HepG2 (cell line): Measurements from ENCODE around the gene DHRS13. TPM values are rescaled to one million over a fixed set of nuclear protein-coding genes. Genes with fewer than 3 reads are reported as not detected.

Source experiments
- AKAP8 ChIP-seq: sonication (generic); formaldehyde crosslinking; IDR thresholded peaks from 2 replicates; pipeline ENCODE4 v1.5.1; 2020; ENCODE audit warnings: mild to moderate bottlenecking, missing genetic modification reagents
- ATF1 ChIP-seq: IDR thresholded peaks from 2 replicates; pipeline ENCODE4 v1.6.1; 2016; ENCODE audit warnings: mild to moderate bottlenecking, control low read depth
- CSRNP2 ChIP-seq: sonication (generic); formaldehyde crosslinking; conservative IDR thresholded peaks from 2 replicates; pipeline ENCODE4 v1.8.0; 2022; ENCODE audit warnings: low read depth, missing genetic modification reagents
- E2F1 ChIP-seq: sonication (generic); formaldehyde crosslinking; IDR thresholded peaks from 2 replicates; pipeline ENCODE4 v1.5.0; 2020; ENCODE audit warnings: missing genetic modification reagents
- HDAC1 ChIP-seq: sonication (generic); formaldehyde crosslinking; IDR thresholded peaks from 2 replicates; pipeline ENCODE4 v1.5.1; 2020; ENCODE audit warnings: mild to moderate bottlenecking, missing genetic modification reagents
- ISL2 ChIP-seq: sonication (generic); formaldehyde crosslinking; IDR thresholded peaks from 2 replicates; pipeline ENCODE4 v1.5.0; 2020; ENCODE audit warnings: missing genetic modification reagents
- JUND ChIP-seq: sonication (generic); formaldehyde crosslinking; IDR thresholded peaks from 2 replicates; pipeline ENCODE4 v1.8.0; 2022; ENCODE audit warnings: mild to moderate bottlenecking, missing genetic modification reagents
- PATZ1 ChIP-seq: sonication (generic); formaldehyde crosslinking; IDR thresholded peaks from 2 replicates; pipeline ENCODE4 v1.4.0; 2020; ENCODE audit warnings: missing genetic modification reagents
- RFXAP ChIP-seq: sonication (generic); formaldehyde crosslinking; IDR thresholded peaks from 2 replicates; pipeline ENCODE4 v1.4.0; 2020; ENCODE audit warnings: missing genetic modification reagents, borderline replicate concordance
- SMARCC2 ChIP-seq: fragments of 450-650 bp; IDR thresholded peaks from 2 replicates; pipeline ENCODE4 v1.6.1; 2017; ENCODE audit warnings: antibody characterized with exemption, mild to moderate bottlenecking
- SNAI1 ChIP-seq: sonication (generic); formaldehyde crosslinking; IDR thresholded peaks from 2 replicates; pipeline ENCODE4 v1.5.0; 2020; ENCODE audit warnings: mild to moderate bottlenecking, missing genetic modification reagents, borderline replicate concordance
- THRA ChIP-seq: sonication (generic); formaldehyde crosslinking; IDR thresholded peaks from 2 replicates; pipeline ENCODE4 v1.4.0; 2020; ENCODE audit warnings: missing genetic modification reagents, borderline replicate concordance
- ZBTB26 ChIP-seq: IDR thresholded peaks from 2 replicates; pipeline ENCODE4 v1.6.1; 2016; ENCODE audit warnings: missing compliant biosample characterization, missing genetic modification reagents, borderline replicate concordance
- ZKSCAN8 ChIP-seq: IDR thresholded peaks from 2 replicates; pipeline ENCODE4 v1.6.1; 2016; ENCODE audit warnings: borderline replicate concordance, missing genetic modification reagents, missing compliant biosample characterization
- ZNF138 ChIP-seq: sonication (generic); formaldehyde crosslinking; IDR thresholded peaks from 2 replicates; pipeline ENCODE4 v1.5.0; 2020; ENCODE audit warnings: mild to moderate bottlenecking, low read depth, missing genetic modification reagents
- ZNF20 ChIP-seq: sonication (generic); formaldehyde crosslinking; IDR thresholded peaks from 2 replicates; pipeline ENCODE4 v1.4.0; 2020; ENCODE audit warnings: mild to moderate bottlenecking, moderate library complexity, missing genetic modification reagents
- ZNF546 ChIP-seq: sonication (generic); formaldehyde crosslinking; conservative IDR thresholded peaks from 2 replicates; pipeline ENCODE4 v1.8.1; 2023; ENCODE audit warnings: mild to moderate bottlenecking, missing genetic modification reagents
- ZNF619 ChIP-seq: sonication (generic); formaldehyde crosslinking; IDR thresholded peaks from 2 replicates; pipeline ENCODE4 v1.4.0; 2020; ENCODE audit warnings: mild to moderate bottlenecking, missing genetic modification reagents
- ZNF879 ChIP-seq: sonication (generic); formaldehyde crosslinking; IDR thresholded peaks from 2 replicates; pipeline ENCODE4 v1.8.1; 2023; ENCODE audit warnings: missing genetic modification reagents
- polyA plus RNA-seq, 8 experiments: library from polyadenylated mRNA; depleted of rRNA in 3 of 8; stranded (reverse) in 7 of 8; unstranded in 1 of 8; fragments of >200 nt; fragmentation: Illumina TruSeq in 4 of 8; extraction: Trizol in 4 of 8; gene quantifications; 2 replicates each; pipeline versions ENCODE4 v1.2.1 to v1.2.3, GENCODE V29; 2011 to 2016; ENCODE audit warnings: low read depth in 4 of 8, missing spikeins in 1 of 8, mixed read lengths in 1 of 8; ENCODE audit not compliant: insufficient read depth in 1 of 8
- total RNA-seq, 5 experiments: library from RNA; depleted of rRNA; stranded (reverse); fragments of >200 nt; fragmentation: Illumina TruSeq; extraction: Trizol; gene quantifications; 2 replicates each; pipeline ENCODE4 v1.2.3, GENCODE V29; 2016; ENCODE audit warnings: low read depth in 1 of 5

Gene DHRS13
- total and polyA plus RNA-seq, 2 of the 13 experiments (the other 11 are each of a cell fraction or from before 2014, with no cell fraction given), result 11.8 to 12.6 TPM

GRCh38 chr17:28949185-28950016, 46.5 kb upstream of the DHRS13 start (continued):
- no peak for TF ChIP-seq ISL2 (CRISPR knock-in tag)
- TF ChIP-seq ZNF138 (CRISPR knock-in tag), result no peak; the same call in 1 of the 2 replicates
- peak; percentile 32; the same call in 1 of the 2 replicates for TF ChIP-seq SNAI1 (CRISPR knock-in tag)
- TF ChIP-seq ZNF879, result peak; percentile 47; the same call in 1 of the 2 replicates
- no peak for TF ChIP-seq ZNF619 (CRISPR knock-in tag)
- no peak for TF ChIP-seq PATZ1 (CRISPR knock-in tag)
- 0 out of 2 replicates have a peak, but pooled peaks have one; percentile 42 for TF ChIP-seq RFXAP (CRISPR knock-in tag)
- TF ChIP-seq JUND, result no peak
- 0 out of 2 replicates have a peak, but pooled peaks have one; percentile 4 for TF ChIP-seq THRA
- TF ChIP-seq ATF1 (CRISPR knock-in tag), result no peak
- TF ChIP-seq ZKSCAN8 (CRISPR knock-in tag), result no peak
- TF ChIP-seq SMARCC2, result no peak
- peak; percentile 46; the same call in 1 of the 2 replicates for TF ChIP-seq ZNF546 (CRISPR knock-in tag)
- TF ChIP-seq AKAP8, result no peak
- no peak for TF ChIP-seq E2F1 (CRISPR knock-in tag)
- no peak for TF ChIP-seq CSRNP2
- peak; percentile 22; the same call in 1 of the 2 replicates for TF ChIP-seq HDAC1 (CRISPR knock-in tag)
- TF ChIP-seq ZBTB26 (CRISPR knock-in tag), result 0 out of 2 replicates have a peak, but pooled peaks have one; percentile 12
- no peak for TF ChIP-seq ZNF20 (CRISPR knock-in tag)
